GM18861 (cell line): ENCODE measurements around the gene PSMD12.
"Not testable (repeated sequence)": the region's sequence is repeated elsewhere in the genome, so short reads cannot be mapped to it uniquely, and the experiment has no call there.

Experiments
- ATAC-seq: cut with Tn5 transposase; IDR thresholded peaks from one replicate; pipeline ENCODE4 v1.9.1; 2021; ENCODE audit not compliant: unreplicated experiment

PSMD12 gene

GRCh38 chr17:67315865-67316264, 50.5 kb downstream of the PSMD12 start:
- ATAC-seq = no peak

GRCh38 chr17:67312265-67312664, 54.1 kb downstream of the PSMD12 start:
- no peak for ATAC-seq

- ATAC-seq = no peak
Observed at GRCh38 chr17:67311575-67311974, 54.8 kb downstream of the PSMD12 start.

- ATAC-seq = no peak
Observed at GRCh38 chr17:67310406-67310805, 56.0 kb downstream of the PSMD12 start.

- not testable (repeated sequence) for ATAC-seq
Observed at GRCh38 chr17:67305446-67306235, 60.7 kb downstream of the PSMD12 start.

GRCh38 chr17:67297454-67297960, 68.9 kb downstream of the PSMD12 start:
- no peak for ATAC-seq

- no peak for ATAC-seq
Observed at GRCh38 chr17:67294451-67295199, 71.8 kb downstream of the PSMD12 start.

- ATAC-seq = peak; percentile 77
Observed at GRCh38 chr17:67293251-67294203, 72.8 kb downstream of the PSMD12 start.

- no peak for ATAC-seq
Observed at GRCh38 chr17:67290711-67291291, 75.6 kb downstream of the PSMD12 start.

- ATAC-seq = no peak
Observed at GRCh38 chr17:67290244-67290643, 76.1 kb downstream of the PSMD12 start.

GRCh38 chr17:67289181-67289876, 77.0 kb downstream of the PSMD12 start:
- no peak for ATAC-seq
